GM19035 (cell line): ENCODE data around the gene GPR89A.
"Not testable (repeated sequence)": the region's sequence is repeated elsewhere in the genome, so short reads cannot be mapped to it uniquely, and the experiment has no call there.

Experiments used
- ATAC-seq: cut with Tn5 transposase; IDR thresholded peaks from one replicate; pipeline ENCODE4 v1.9.1; 2021; ENCODE audit not compliant: unreplicated experiment

GPR89A gene

GRCh38 chr1:145607833-145608733, at the start of gene GPR89A:
Gene GPR89A, plus strand, starts transcription at chr1:145607988. Its CDS starts 146 bp downstream, at chr1:145608134.
- ATAC-seq: peak; percentile 96

- not testable (repeated sequence) for ATAC-seq
Observed at GRCh38 chr1:145586820-145587219, 21.0 kb upstream of the GPR89A start.

- ATAC-seq: not testable (repeated sequence)
Observed at GRCh38 chr1:145590806-145591205, 17.0 kb upstream of the GPR89A start.

GRCh38 chr1:145592347-145592746, 15.4 kb upstream of the GPR89A start:
- not testable (repeated sequence) for ATAC-seq

GRCh38 chr1:145595421-145595820, 12.4 kb upstream of the GPR89A start:
- ATAC-seq: not testable (repeated sequence)

- ATAC-seq: not testable (repeated sequence)
Observed at GRCh38 chr1:145596236-145596635, 11.6 kb upstream of the GPR89A start.

- not testable (repeated sequence) for ATAC-seq
Observed at GRCh38 chr1:145599426-145599825, 8.4 kb upstream of the GPR89A start.

- ATAC-seq: no peak
Observed at GRCh38 chr1:145601593-145601992, 6.2 kb upstream of the GPR89A start.

- ATAC-seq: not testable (repeated sequence)
Observed at GRCh38 chr1:145606840-145607239, 948 bp upstream of the GPR89A start.

- ATAC-seq: not testable (repeated sequence)
Observed at GRCh38 chr1:145607289-145607688, 499 bp upstream of the GPR89A start.

GRCh38 chr1:145610744-145611143, 3.0 kb downstream of the GPR89A start:
- not testable (repeated sequence) for ATAC-seq

- not testable (repeated sequence) for ATAC-seq
Observed at GRCh38 chr1:145620073-145620472, 12.3 kb downstream of the GPR89A start.

- not testable (repeated sequence) for ATAC-seq
Observed at GRCh38 chr1:145622177-145622576, 14.4 kb downstream of the GPR89A start.

GRCh38 chr1:145636237-145636636, 28.4 kb downstream of the GPR89A start:
- ATAC-seq: not testable (repeated sequence)

GRCh38 chr1:145641886-145642285, 34.1 kb downstream of the GPR89A start:
- ATAC-seq: not testable (repeated sequence)

GRCh38 chr1:145643990-145644389, 36.2 kb downstream of the GPR89A start:
- not testable (repeated sequence) for ATAC-seq

GRCh38 chr1:145656245-145656943, 48.6 kb downstream of the GPR89A start:
- ATAC-seq: not testable (repeated sequence)

GRCh38 chr1:145662502-145662901, 54.7 kb downstream of the GPR89A start:
- not testable (repeated sequence) for ATAC-seq

GRCh38 chr1:145665015-145665414, 57.2 kb downstream of the GPR89A start:
- ATAC-seq: not testable (repeated sequence)

- ATAC-seq: not testable (repeated sequence)
Observed at GRCh38 chr1:145670995-145671745, 63.4 kb downstream of the GPR89A start.

- ATAC-seq: not testable (repeated sequence)
Observed at GRCh38 chr1:145673217-145673616, 65.4 kb downstream of the GPR89A start.
